HEK293T (cell line): ENCODE data around the gene RNU1-3.
"Not testable (repeated sequence)": the region's sequence is repeated elsewhere in the genome, so short reads cannot be mapped to it uniquely, and the experiment has no call there.

Experiments used
- ELF4 ChIP-seq: fragments of 450-650 bp; IDR thresholded peaks from 2 replicates; pipeline ENCODE4 v1.6.1; 2017; ENCODE audit warnings: antibody characterized with exemption
- FOXA1 ChIP-seq: fragments of 450-650 bp; IDR thresholded peaks from 2 replicates; pipeline ENCODE4 v1.6.1; 2016; ENCODE audit warnings: mild to moderate bottlenecking
- FOXM1 ChIP-seq: fragments of 450-650 bp; IDR thresholded peaks from 2 replicates; pipeline ENCODE4 v1.6.1; 2017; ENCODE audit warnings: mild to moderate bottlenecking, borderline replicate concordance
- LEF1 ChIP-seq: fragments of 450-650 bp; IDR thresholded peaks from 2 replicates; pipeline ENCODE4 v1.6.1; 2017; ENCODE audit warnings: mild to moderate bottlenecking, borderline replicate concordance
- PKNOX1 ChIP-seq: fragments of 450-650 bp; IDR thresholded peaks from 2 replicates; pipeline ENCODE4 v1.6.1; 2016
- SP1 ChIP-seq: fragments of 450-650 bp; IDR thresholded peaks from 2 replicates; pipeline ENCODE4 v1.6.1; 2017
- SUZ12 ChIP-seq: fragments of 450-650 bp; IDR thresholded peaks from 2 replicates; pipeline ENCODE4 v1.6.1; 2016; ENCODE audit warnings: mild to moderate bottlenecking
- ZNF384 ChIP-seq: fragments of 450-650 bp; IDR thresholded peaks from 2 replicates; pipeline ENCODE4 v1.6.1; 2016

GRCh38 chr1:16623812-16624719, 42.7 kb downstream of the RNU1-3 start:
- not testable (repeated sequence) for TF ChIP-seq SUZ12, FOXM1, LEF1, FOXA1, ZNF384, PKNOX1, ELF4, SP1
